Naive thymus-derived CD8-positive, alpha-beta T cell (primary cell): ENCODE results near the gene CLEC16A. TPM values are rescaled to one million over a fixed set of nuclear protein-coding genes. Genes with fewer than 3 reads are reported as not detected.
A peak's percentile ranks its signal among the peaks of the same experiment; 100 is the strongest.
"Not testable (repeated sequence)": the region's sequence is repeated elsewhere in the genome, so short reads cannot be mapped to it uniquely, and the experiment has no call there.

Experiments used
- ATAC-seq, 2 donors: fragments of 150-1000 bp; cut with Tn5 transposase in 1 of 2; sonication (Bioruptor Pico), chemical (Tn5 transposase) in 1 of 2; 1 replicate in 1 of 2; 2 replicates in 1 of 2; pipeline ENCODE4 v1.10.0; 2021; ENCODE audit warnings: mild to moderate bottlenecking in 2 of 2, moderate library complexity in 2 of 2
- POLR2A ChIA-PET: fragments of 350-600 bp; sonication (Branson Sonifier 250); formaldehyde crosslinking; loops from one replicate; lab custom pipeline; 2021; ENCODE audit warnings: antibody characterized with exemption; lab: Charles Lee
- DNase-seq, 10 donors: peaks; one replicate each; pipeline versions ENCODE4 v3.0.0 to v3.0.0-alpha.2; 2020 to 2022
- H3K27ac Mint-ChIP-seq, 10 donors: one replicate each; pipeline ENCODE4 v1.8.0; 2020 to 2022; ENCODE audit warnings: mild to moderate bottlenecking in 10 of 10, mixed read lengths in 10 of 10, moderate library complexity in 4 of 10, inconsistent platforms in 1 of 10
- H3K27me3 Mint-ChIP-seq, 5 donors: one replicate each; pipeline ENCODE4 v1.8.0; 2021 to 2022; ENCODE audit warnings: mixed read lengths in 5 of 5
- H3K36me3 Mint-ChIP-seq, 3 donors: one replicate each; pipeline ENCODE4 v1.8.0; 2020 to 2022; ENCODE audit warnings: mixed read lengths in 3 of 3, mild to moderate bottlenecking in 2 of 3, inconsistent platforms in 1 of 3
- H3K4me1 Mint-ChIP-seq, 4 donors: one replicate each; pipeline ENCODE4 v1.8.0; 2021 to 2022; ENCODE audit warnings: mixed read lengths in 4 of 4
- H3K4me3 Mint-ChIP-seq, 10 donors: one replicate each; pipeline ENCODE4 v1.8.0; 2020 to 2022; ENCODE audit warnings: mild to moderate bottlenecking in 10 of 10, mixed read lengths in 10 of 10, moderate library complexity in 6 of 10, inconsistent platforms in 1 of 10
- H3K9me3 Mint-ChIP-seq, 9 donors: one replicate each; pipeline ENCODE4 v1.8.0; 2020 to 2022; ENCODE audit warnings: mixed read lengths in 9 of 9, mild to moderate bottlenecking in 3 of 9, inconsistent platforms in 1 of 9, moderate library complexity in 1 of 9
- polyA plus RNA-seq, 3 donors: library from polyadenylated mRNA; unstranded; fragments of 300-500 nt; fragmentation: Illumina TruSeq; gene quantifications; one replicate each; pipeline ENCODE4 v1.2.3, GENCODE V29; 2021
- total RNA-seq, 8 experiments: library from RNA in 2 of 8; stranded (reverse) in 2 of 8; gene quantifications; one replicate each; pipeline ENCODE4 v1.2.3 and lab custom pipeline; 2021 to 2026

The CLEC16A gene
- total and polyA plus RNA-seq, 5 experiments from 2014 or later, result 8.5 to 28.8 (median 19.4) TPM

- DNase-seq (peak; percentile 48 to 81 (median 60)), ATAC-seq (peak; percentile 61 to 80)
- Mint-ChIP-seq H3K27me3 (peaks cover 0 to 3% (median 0%) of the 10 kb centered on the region in 5 donors), H3K9me3 (no peaks in the 10 kb centered on the region), H3K36me3 (peaks cover 0 to 3% (median 0%) of the 10 kb centered on the region in 3 donors), H3K4me1 (peaks cover 0 to 22% (median 4%) of the 10 kb centered on the region in 4 donors), H3K4me3 (no peak overlapping the region), H3K27ac (peak overlapping the region in 1 of 10 donors; percentile 66)
- POLR2A ChIA-PET, result interaction anchor here (1.1 kb wide), 1 partner anchor 40 kb away, joined by 3 read pairs; no protein-coding TSS in a partner anchor
These were observed 25.9 kb upstream of the CLEC16A start for GRCh38 chr16:10918294-10919002.

GRCh38 chr16:10919003-10919351 lies 25.4 kb upstream of the CLEC16A start:
- peaks cover 0 to 23% (median 3%) of the 10 kb centered on the region in 4 donors for H3K4me1 Mint-ChIP-seq
- peaks cover 0 to 3% (median 2%) of the 10 kb centered on the region in 3 donors for H3K36me3 Mint-ChIP-seq
- H3K27me3 Mint-ChIP-seq, result peaks cover 0 to 3% (median 0%) of the 10 kb centered on the region in 5 donors
- no peak overlapping the region for H3K4me3 Mint-ChIP-seq
- POLR2A ChIA-PET, result interaction anchor here (1.1 kb wide), 1 partner anchor 41 kb away, joined by 3 read pairs; no protein-coding TSS in a partner anchor
- H3K27ac Mint-ChIP-seq, result peak overlapping the region in 1 of 10 donors; percentile 66
- DNase-seq, result no peak
- ATAC-seq, result no peak
- H3K9me3 Mint-ChIP-seq, result no peaks in the 10 kb centered on the region

GRCh38 chr16:10920726-10921427 lies 23.5 kb upstream of the CLEC16A start:
- no peaks in the 10 kb centered on the region for H3K9me3 Mint-ChIP-seq
- peaks cover 0 to 12% (median 9%) of the 10 kb centered on the region in 3 donors for H3K36me3 Mint-ChIP-seq

GRCh38 chr16:10921536-10922327 lies 22.6 kb upstream of the CLEC16A start:
- no peaks in the 10 kb centered on the region for H3K9me3 Mint-ChIP-seq
- no peaks in the 10 kb centered on the region for H3K27me3 Mint-ChIP-seq
- H3K4me3 Mint-ChIP-seq, result no peak overlapping the region
- ATAC-seq, result no peak
- POLR2A ChIA-PET, result interaction anchor here (0.9 kb wide), 1 partner anchor 11 kb away, joined by 3 read pairs; no protein-coding TSS in a partner anchor
- H3K27ac Mint-ChIP-seq, result peak overlapping the region in 1 of 10 donors; percentile 20
- peaks cover 0 to 19% (median 12%) of the 10 kb centered on the region in 3 donors for H3K36me3 Mint-ChIP-seq
- H3K4me1 Mint-ChIP-seq, result peaks cover 0 to 17% (median 4%) of the 10 kb centered on the region in 4 donors
- no peak for DNase-seq

More at GRCh38 chr16:10920726-10921427, 23.5 kb upstream of the CLEC16A start:
- POLR2A ChIA-PET, result no interaction called here
- Mint-ChIP-seq H3K4me1 (peaks cover 0 to 17% (median 4%) of the 10 kb centered on the region in 4 donors), H3K27me3 (peaks cover 0 to under 1% (median 0%) of the 10 kb centered on the region in 5 donors), H3K27ac (peak overlapping the region in 1 of 10 donors; percentile 62), H3K4me3 (no peak overlapping the region)
- DNase-seq (no peak), ATAC-seq (no peak)

GRCh38 chr16:10922328-10923145 lies 21.8 kb upstream of the CLEC16A start:
- POLR2A ChIA-PET, result interaction anchor here (0.9 kb wide), 1 partner anchor 10 kb away, joined by 3 read pairs; no protein-coding TSS in a partner anchor
- no peak overlapping the region for H3K4me3 Mint-ChIP-seq
- H3K9me3 Mint-ChIP-seq, result no peaks in the 10 kb centered on the region
- DNase-seq (no peak), ATAC-seq (no peak)
- peaks cover 0 to 16% (median 4%) of the 10 kb centered on the region in 4 donors for H3K4me1 Mint-ChIP-seq
- no peaks in the 10 kb centered on the region for H3K27me3 Mint-ChIP-seq
- peak overlapping the region in 2 of 10 donors; percentile 20 to 47 for H3K27ac Mint-ChIP-seq
- H3K36me3 Mint-ChIP-seq, result peaks cover 0 to 26% (median 17%) of the 10 kb centered on the region in 3 donors

GRCh38 chr16:10923146-10923649 lies 21.2 kb upstream of the CLEC16A start:
- peak overlapping the region in 1 of 10 donors; percentile 47 for H3K27ac Mint-ChIP-seq
- ATAC-seq (no peak), DNase-seq (no peak)
- no peaks in the 10 kb centered on the region for H3K9me3 Mint-ChIP-seq
- no peaks in the 10 kb centered on the region for H3K27me3 Mint-ChIP-seq
- peaks cover 0 to 11% (median 5%) of the 10 kb centered on the region in 4 donors for H3K4me1 Mint-ChIP-seq
- H3K36me3 Mint-ChIP-seq, result peaks cover 5 to 32% (median 21%) of the 10 kb centered on the region in 3 donors
- POLR2A ChIA-PET, result no interaction called here
- no peak overlapping the region for H3K4me3 Mint-ChIP-seq

GRCh38 chr16:10923650-10924214 lies 20.6 kb upstream of the CLEC16A start:
- H3K27me3 Mint-ChIP-seq, result no peaks in the 10 kb centered on the region
- ATAC-seq, result no peak
- no peak overlapping the region for H3K4me3 Mint-ChIP-seq
- POLR2A ChIA-PET, result no interaction called here
- no peak for DNase-seq
- peaks cover 0 to 5% (median 4%) of the 10 kb centered on the region in 4 donors for H3K4me1 Mint-ChIP-seq
- peaks cover 5 to 38% (median 21%) of the 10 kb centered on the region in 3 donors for H3K36me3 Mint-ChIP-seq
- no peaks in the 10 kb centered on the region for H3K9me3 Mint-ChIP-seq
- H3K27ac Mint-ChIP-seq, result peak overlapping the region in 2 of 10 donors; percentile 11 to 42

- H3K27ac Mint-ChIP-seq, ATAC-seq, H3K9me3 Mint-ChIP-seq, DNase-seq, H3K27me3 Mint-ChIP-seq, H3K4me1 Mint-ChIP-seq, H3K4me3 Mint-ChIP-seq, POLR2A ChIA-PET: not testable (repeated sequence)
- H3K36me3 Mint-ChIP-seq, result peaks cover 5 to 43% (median 24%) of the 10 kb centered on the region in 3 donors
These were observed 19.1 kb upstream of the CLEC16A start for GRCh38 chr16:10925285-10925684.

- Mint-ChIP-seq H3K27ac (no peak overlapping the region), H3K36me3 (peaks cover 5 to 46% (median 24%) of the 10 kb centered on the region in 3 donors)
- ATAC-seq, result no peak
These were observed 18.3 kb upstream of the CLEC16A start for GRCh38 chr16:10926094-10926493.

GRCh38 chr16:10926867-10927266 lies 17.5 kb upstream of the CLEC16A start:
- Mint-ChIP-seq H3K36me3 (peaks cover 5 to 54% (median 28%) of the 10 kb centered on the region in 3 donors), H3K9me3 (no peaks in the 10 kb centered on the region), H3K4me3 (no peak overlapping the region), H3K27ac (peak overlapping the region in 2 of 10 donors; percentile 15 to 71), H3K4me1 (peaks cover 6 to 17% (median 10%) of the 10 kb centered on the region in 4 donors), H3K27me3 (no peaks in the 10 kb centered on the region)
- POLR2A ChIA-PET, result interaction anchor here (1.0 kb wide), 1 partner anchor 14 kb away, joined by 4 read pairs; no protein-coding TSS in a partner anchor
- ATAC-seq, result no peak
- DNase-seq, result no peak

More at GRCh38 chr16:10926094-10926493, 18.3 kb upstream of the CLEC16A start:
- Mint-ChIP-seq H3K27me3 (no peaks in the 10 kb centered on the region), H3K4me1 (peaks cover 6 to 11% (median 7%) of the 10 kb centered on the region in 4 donors), H3K9me3 (no peaks in the 10 kb centered on the region), H3K4me3 (no peak overlapping the region)
- POLR2A ChIA-PET, result interaction anchor here (1.0 kb wide), 1 partner anchor 15 kb away, joined by 4 read pairs; no protein-coding TSS in a partner anchor
- DNase-seq, result no peak
